HG03175 (cell line): ENCODE measurements around the gene CASQ1.

ENCODE experiments used
- ATAC-seq: cut with Tn5 transposase; IDR thresholded peaks from one replicate; pipeline ENCODE4 v1.9.1; 2021; ENCODE audit warnings: mild to moderate bottlenecking, moderate library complexity; ENCODE audit not compliant: unreplicated experiment

The CASQ1 gene

GRCh38 chr1:160168016-160168415, 22.4 kb upstream of the CASQ1 start:
- ATAC-seq = no peak

DNA sequence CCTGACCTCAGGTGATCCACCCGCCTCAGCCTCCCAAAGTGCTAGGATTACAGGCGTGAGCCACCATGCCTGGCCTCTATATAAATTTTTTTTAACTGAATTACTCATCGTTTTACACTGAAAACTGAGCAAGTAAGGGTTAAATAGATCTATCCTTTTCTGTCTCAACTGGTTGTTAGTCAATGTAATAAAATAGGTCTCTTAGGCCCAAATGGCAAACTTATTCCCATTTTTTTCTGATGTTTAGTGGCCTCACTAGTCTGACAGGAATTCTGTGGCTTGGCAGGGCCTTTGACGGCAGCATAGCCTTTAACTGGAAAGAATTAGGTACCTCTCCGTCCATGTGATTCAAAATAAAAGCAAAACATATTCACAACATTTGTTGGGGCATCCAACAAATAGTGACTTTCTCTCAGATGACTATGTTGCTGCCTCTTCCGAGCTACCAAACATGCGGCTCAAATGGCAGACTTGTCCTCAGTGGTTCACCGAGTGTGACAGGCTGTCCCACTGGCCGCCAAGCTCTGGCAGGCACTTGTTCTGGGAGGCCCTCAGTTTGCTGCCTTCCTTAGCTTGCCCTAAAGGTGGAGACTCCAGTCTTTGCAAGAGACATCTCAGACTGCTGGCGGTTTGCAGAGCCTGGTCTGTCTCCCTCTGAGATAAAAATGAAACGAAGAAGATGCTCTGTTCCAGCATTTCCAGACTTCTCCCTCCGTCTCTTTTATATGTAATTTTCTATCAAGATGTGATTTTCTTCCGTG, 21.6 kb upstream of the CASQ1 start:
- no peak for ATAC-seq

DNA sequence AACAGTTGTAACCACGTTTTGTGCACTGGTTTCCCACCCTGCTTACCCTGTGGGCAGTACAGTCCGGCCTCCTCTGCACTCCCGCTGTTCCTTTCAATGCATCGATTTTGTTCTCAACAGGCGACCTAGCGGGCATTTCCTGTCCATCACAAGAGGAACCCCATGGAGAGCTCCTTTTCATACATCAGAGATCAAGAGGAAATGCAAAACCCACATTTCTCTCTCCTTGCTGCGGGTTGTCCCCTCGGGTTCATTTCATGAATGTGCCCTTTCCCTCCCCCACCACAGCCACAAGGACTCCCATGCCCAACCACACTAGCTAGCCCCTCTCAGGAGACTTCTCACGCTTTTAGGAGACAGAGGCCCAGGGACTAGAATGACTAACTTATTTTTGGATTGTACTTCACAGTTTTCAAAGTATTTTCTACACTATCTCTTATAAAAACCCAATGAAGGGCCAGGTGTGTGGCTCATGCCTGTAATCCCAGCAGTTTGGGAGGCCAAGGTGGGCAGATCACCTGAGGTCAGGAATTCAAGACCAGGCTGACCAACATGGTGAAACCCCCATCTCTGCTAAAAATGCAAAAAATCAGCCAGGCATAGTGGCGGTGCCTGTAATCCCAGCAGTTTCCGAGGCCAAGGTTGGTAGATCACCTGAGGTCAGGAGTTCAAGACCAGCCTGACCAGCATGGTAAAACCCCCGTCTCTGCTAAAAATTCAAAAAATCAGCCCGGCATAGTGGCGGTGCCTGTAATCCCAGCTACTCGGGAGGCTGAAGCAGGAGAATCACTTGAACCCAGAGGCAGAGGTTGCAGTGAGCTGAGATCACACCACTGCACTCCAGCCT, 20.6 kb upstream of the CASQ1 start:
- peak; percentile 70 for ATAC-seq

DNA sequence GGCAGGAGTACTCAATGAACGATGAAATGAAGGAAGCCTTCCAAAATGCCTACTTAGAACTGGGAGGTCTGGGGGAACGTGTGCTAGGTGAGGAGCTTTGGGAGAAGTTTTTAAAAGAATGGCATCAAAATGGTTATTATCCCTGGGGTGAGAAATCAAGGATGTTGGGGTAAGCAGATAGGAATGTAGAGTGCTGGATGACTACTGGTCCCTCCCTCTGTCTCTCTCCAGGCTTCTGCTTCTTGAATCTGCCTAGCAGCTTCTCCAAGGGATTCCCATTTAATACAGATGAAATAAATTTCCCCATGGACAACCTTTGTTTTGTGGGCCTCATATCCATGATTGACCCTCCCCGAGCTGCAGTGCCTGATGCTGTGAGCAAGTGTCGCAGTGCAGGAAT, 19.0 kb upstream of the CASQ1 start:
- no peak for ATAC-seq

GRCh38 chr1:160171980-160172379, 18.4 kb upstream of the CASQ1 start:
- no peak for ATAC-seq

DNA sequence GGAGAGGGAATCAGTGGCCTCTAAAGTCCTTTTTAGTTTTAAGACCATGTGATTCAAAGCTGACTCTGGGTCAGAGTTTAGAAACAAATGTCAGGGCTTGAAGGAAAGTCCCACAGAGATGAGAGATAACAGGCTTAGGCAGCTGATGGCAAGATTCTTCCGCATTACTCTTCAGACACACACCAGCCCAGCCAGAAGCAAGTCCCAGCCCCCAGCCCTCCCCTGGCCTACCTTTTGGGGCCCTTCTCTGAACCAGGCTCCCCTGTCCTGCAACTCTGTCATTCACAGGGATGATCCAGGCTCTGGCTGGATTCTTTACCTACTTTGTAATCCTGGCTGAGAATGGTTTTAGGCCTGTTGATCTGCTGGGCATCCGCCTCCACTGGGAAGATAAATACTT, 13.1 kb upstream of the CASQ1 start:
- ATAC-seq = no peak

DNA sequence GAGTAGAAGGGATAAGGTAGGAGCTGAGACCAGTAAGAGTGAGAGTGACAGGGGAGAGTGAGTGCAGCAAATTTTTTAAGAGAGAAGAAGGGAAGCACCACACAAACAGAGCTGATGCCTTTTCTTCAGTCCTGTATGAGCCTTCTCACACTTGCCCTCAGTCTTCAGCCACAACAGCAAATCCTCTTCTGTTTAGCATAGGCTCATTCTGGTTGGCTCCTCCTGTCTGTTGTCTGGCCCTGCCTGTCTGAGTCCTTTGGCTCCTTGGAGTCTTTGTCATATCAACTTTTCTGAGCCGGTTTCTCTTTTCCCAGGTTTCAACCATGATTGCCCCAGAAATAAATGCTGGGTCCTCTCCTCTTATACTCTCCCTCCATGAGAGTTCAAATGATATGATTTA, 12.7 kb upstream of the CASQ1 start:
- no peak for ATAC-seq

GRCh38 chr1:160178731-160179130, 11.6 kb upstream of the CASQ1 start:
- ATAC-seq = no peak

DNA sequence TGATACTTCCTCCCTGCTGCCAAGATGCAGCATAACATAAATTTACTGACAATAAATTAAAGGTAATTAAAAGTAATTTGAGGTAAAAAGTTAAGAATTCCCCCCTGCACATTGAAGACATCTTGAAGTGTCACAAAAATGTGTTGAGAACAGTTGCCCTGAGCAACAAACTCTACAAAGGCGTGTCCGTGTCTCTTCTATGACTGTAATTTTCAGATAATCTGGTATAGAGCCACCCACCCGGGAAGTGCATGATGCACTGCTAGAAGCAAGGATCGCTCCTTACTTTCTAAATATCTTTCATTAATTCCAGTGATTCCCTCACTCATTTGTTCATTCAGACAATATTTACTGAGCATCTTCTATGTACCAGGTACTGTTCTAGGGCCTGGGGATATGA, 11.0 kb upstream of the CASQ1 start:
- no peak for ATAC-seq

GRCh38 chr1:160186246-160186645, 4.1 kb upstream of the CASQ1 start:
- no peak for ATAC-seq

DNA sequence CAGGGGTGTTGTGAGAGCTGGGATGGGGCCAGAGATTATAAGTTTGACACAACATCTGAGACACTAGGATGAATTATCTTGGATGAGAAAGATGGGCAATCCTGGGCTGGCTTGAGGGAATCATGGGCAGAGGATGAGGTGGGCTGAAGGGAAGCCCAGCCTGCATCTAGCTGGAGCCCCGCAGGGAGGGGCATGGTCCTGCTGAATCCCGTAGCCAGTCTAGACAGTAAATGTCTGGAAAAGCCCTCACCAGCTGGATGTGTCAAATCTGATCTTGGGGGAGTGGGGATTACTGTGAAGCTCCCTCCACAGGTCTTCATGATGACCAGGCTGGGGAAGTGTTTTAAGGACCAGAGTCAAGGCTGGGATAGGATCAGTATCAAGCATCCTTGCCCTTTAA, 3.6 kb upstream of the CASQ1 start:
- no peak for ATAC-seq

- ATAC-seq = no peak
Observed at GRCh38 chr1:160187407-160187806, 3.0 kb upstream of the CASQ1 start.

DNA sequence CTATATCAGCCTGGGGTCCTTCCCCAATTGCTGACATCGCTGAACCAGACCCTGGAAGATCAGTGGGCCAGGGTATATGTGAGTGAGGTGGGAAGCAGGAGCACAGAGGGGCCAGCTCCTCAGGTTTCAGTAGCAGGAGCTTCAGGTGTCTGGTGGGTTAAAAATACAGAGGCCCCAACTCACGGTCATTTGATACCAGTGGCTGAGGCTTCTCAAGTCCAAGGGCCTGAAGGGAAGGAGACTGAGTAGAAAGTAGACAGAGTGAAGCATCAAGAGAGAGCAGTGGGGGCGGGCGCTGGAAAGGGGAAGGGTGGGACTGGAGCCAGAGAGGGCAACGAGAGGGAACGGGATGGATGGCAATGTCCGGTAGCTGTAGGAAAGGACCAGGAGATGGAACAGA, 2.0 kb upstream of the CASQ1 start:
- ATAC-seq = no peak

- no peak for ATAC-seq
Observed at GRCh38 chr1:160191756-160192155, 1.4 kb downstream of the CASQ1 start.

DNA sequence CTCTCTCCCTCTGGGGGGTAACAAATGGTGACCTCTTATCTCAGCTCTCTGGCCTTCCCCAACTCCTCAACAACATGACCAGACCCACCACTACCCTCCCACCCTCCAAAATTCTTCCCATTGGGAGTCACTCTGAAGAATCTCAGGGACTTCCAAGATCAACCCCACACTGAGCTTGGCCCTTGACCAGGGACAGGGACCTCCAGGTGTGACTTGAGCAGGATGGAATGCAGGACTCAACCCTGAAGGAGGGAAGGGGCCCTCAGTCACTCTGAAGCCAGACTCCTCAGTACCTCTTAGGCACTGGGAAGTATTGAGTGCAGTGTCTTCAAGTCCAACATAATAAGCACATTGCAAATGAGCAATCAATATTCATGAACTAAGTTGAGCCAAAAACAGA, 1.9 kb downstream of the CASQ1 start:
- no peak for ATAC-seq

- ATAC-seq = peak; percentile 62
Observed at GRCh38 chr1:160193091-160193819, 2.9 kb downstream of the CASQ1 start.

GRCh38 chr1:160193832-160194736, 3.7 kb downstream of the CASQ1 start:
- no peak for ATAC-seq

- ATAC-seq = no peak
Observed at GRCh38 chr1:160194737-160195059, 4.3 kb downstream of the CASQ1 start.

DNA sequence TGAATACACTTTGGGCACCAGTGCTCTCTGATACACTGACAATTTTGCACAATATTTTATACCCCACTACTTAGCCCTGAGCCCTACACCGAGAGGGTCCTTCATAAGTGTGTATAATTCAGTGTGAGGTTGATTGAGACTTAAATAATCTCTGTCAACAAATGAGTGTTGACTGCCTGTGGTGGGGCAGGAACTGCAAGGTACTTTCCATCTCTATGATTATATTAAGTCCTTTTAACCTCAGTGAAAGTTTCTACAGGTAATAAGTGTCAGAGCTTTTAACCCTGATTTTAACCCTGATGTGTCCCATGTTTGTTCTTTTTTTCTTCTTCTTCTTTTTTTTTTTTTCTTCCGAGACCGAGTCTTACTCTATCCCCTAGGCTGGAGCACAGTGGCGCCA, 5.8 kb downstream of the CASQ1 start:
- no peak for ATAC-seq

DNA sequence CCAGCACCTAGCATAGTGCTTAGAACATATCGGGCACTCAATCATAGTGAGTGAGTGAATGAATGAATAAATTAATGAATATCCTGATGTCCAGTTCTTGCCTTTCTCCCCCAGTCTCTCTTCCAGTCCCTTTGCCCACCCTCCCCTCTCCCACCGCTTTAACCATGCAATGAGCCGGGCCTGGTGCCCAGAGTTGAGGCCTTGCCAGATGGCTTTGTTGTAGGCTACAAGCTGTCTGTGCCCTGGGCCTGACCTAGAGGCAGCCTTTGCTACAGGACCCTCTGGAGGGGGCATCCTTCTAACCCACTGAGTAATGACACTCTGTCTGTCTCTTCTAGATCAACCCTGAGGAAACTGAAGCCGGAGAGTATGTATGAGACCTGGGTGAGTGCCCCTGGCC, 6.9 kb downstream of the CASQ1 start:
- ATAC-seq = no peak

- no peak for ATAC-seq
Observed at GRCh38 chr1:160200786-160201185, 10.4 kb downstream of the CASQ1 start.
